Measurements from ENCODE around the gene CDKN3.
A peak's percentile ranks its signal among the peaks of the same experiment; 100 is the strongest.
"Not testable (repeated sequence)": the region's sequence is repeated elsewhere in the genome, so short reads cannot be mapped to it uniquely, and the experiment has no call there.

CDKN3 gene

GRCh38 chr14:54370323-54371198, 26.2 kb upstream of the CDKN3 start:
- no peak for DNase-seq

GRCh38 chr14:54374117-54374884, 22.5 kb upstream of the CDKN3 start:
- DNase-seq, result no peak

GRCh38 chr14:54377501-54377900, 19.3 kb upstream of the CDKN3 start:
- no peak for DNase-seq

- not testable (repeated sequence) for DNase-seq
These were observed 17.9 kb upstream of the CDKN3 start for GRCh38 chr14:54378893-54379292.

GRCh38 chr14:54380558-54380957, 16.2 kb upstream of the CDKN3 start:
- DNase-seq, result peak; percentile 5

GRCh38 chr14:54381821-54382220, 15.0 kb upstream of the CDKN3 start:
- no peak for DNase-seq

- no peak for DNase-seq
These were observed 13.0 kb upstream of the CDKN3 start for GRCh38 chr14:54383835-54384234.

GRCh38 chr14:54385556-54385955, 11.3 kb upstream of the CDKN3 start:
- DNase-seq, result no peak

GRCh38 chr14:54387328-54387727, 9.5 kb upstream of the CDKN3 start:
- no peak for DNase-seq

- DNase-seq, result no peak
These were observed 4.5 kb upstream of the CDKN3 start for GRCh38 chr14:54392131-54392859.

GRCh38 chr14:54392986-54393884, 3.6 kb upstream of the CDKN3 start:
- not testable (repeated sequence) for DNase-seq

GRCh38 chr14:54394596-54394995, 2.2 kb upstream of the CDKN3 start:
- no peak for DNase-seq

- DNase-seq, result no peak
These were observed 1.5 kb upstream of the CDKN3 start for GRCh38 chr14:54395284-54395683.

GRCh38 chr14:54395716-54396115, 1.1 kb upstream of the CDKN3 start:
- no peak for DNase-seq

GRCh38 chr14:54396183-54396492, 669 bp upstream of the CDKN3 start:
- DNase-seq, result no peak

GRCh38 chr14:54399560-54399959, 2.8 kb downstream of the CDKN3 start:
- no peak for DNase-seq

GRCh38 chr14:54403401-54404005, 6.7 kb downstream of the CDKN3 start:
- not testable (repeated sequence) for DNase-seq

GRCh38 chr14:54410215-54410614, 13.4 kb downstream of the CDKN3 start:
- no peak for DNase-seq

- no peak for DNase-seq
These were observed 14.6 kb downstream of the CDKN3 start for GRCh38 chr14:54411371-54411770.

- peak; percentile 63 for DNase-seq
These were observed 23.8 kb downstream of the CDKN3 start for GRCh38 chr14:54420478-54421142.

GRCh38 chr14:54423991-54424390, 27.2 kb downstream of the CDKN3 start:
- no peak for DNase-seq

Measured in hematopoietic multipotent progenitor cell treated with erythropoietin and hydrocortisone succinate and interleukin-3 and kit ligand, for 4 days (in vitro differentiated cells).